GM19238 (cell line): ENCODE measurements around the gene TEF.

Experiments
- DNase-seq: peaks from one replicate; pipeline ENCODE4 v3.0.0; 2011; ENCODE audit warnings: low spot score; ENCODE audit not compliant: insufficient read length

Gene TEF

GRCh38 chr22:41353862-41354575, 27.7 kb upstream of the TEF start:
- DNase-seq = no peak

GRCh38 chr22:41354979-41355378, 26.8 kb upstream of the TEF start:
- no peak for DNase-seq

- no peak for DNase-seq
Observed at GRCh38 chr22:41355895-41356294, 25.8 kb upstream of the TEF start.

- DNase-seq = no peak
Observed at GRCh38 chr22:41356430-41357028, 25.2 kb upstream of the TEF start.

- no peak for DNase-seq
Observed at GRCh38 chr22:41357191-41357590, 24.6 kb upstream of the TEF start.

GRCh38 chr22:41358927-41359326, 22.8 kb upstream of the TEF start:
- no peak for DNase-seq

- DNase-seq = no peak
Observed at GRCh38 chr22:41359376-41359775, 22.4 kb upstream of the TEF start.

GRCh38 chr22:41360126-41360525, 21.6 kb upstream of the TEF start:
- no peak for DNase-seq

- no peak for DNase-seq
Observed at GRCh38 chr22:41361716-41362310, 19.9 kb upstream of the TEF start.

GRCh38 chr22:41362615-41363014, 19.1 kb upstream of the TEF start:
- no peak for DNase-seq

GRCh38 chr22:41364233-41364632, 17.5 kb upstream of the TEF start:
- no peak for DNase-seq

GRCh38 chr22:41364955-41365354, 16.8 kb upstream of the TEF start:
- DNase-seq = no peak

GRCh38 chr22:41365425-41365824, 16.3 kb upstream of the TEF start:
- DNase-seq = no peak

GRCh38 chr22:41366323-41367029, 15.3 kb upstream of the TEF start:
- no peak for DNase-seq

GRCh38 chr22:41367039-41367679, 14.6 kb upstream of the TEF start:
- DNase-seq = no peak

GRCh38 chr22:41367680-41368542, 13.8 kb upstream of the TEF start:
- DNase-seq = no peak

- DNase-seq = no peak
Observed at GRCh38 chr22:41368543-41369423, 13.0 kb upstream of the TEF start.

- no peak for DNase-seq
Observed at GRCh38 chr22:41369424-41369745, 12.4 kb upstream of the TEF start.

- no peak for DNase-seq
Observed at GRCh38 chr22:41369837-41370236, 11.9 kb upstream of the TEF start.

GRCh38 chr22:41377846-41378245, 3.9 kb upstream of the TEF start:
- no peak for DNase-seq
